Ovary (tissue), 9 donors: ENCODE data around the gene TMCC3. TPM values are rescaled to one million over a fixed set of nuclear protein-coding genes. Genes with fewer than 3 reads are reported as not detected.

ENCODE experiments used
- DNase-seq, 5 donors: peaks; one replicate each; pipeline ENCODE4 v3.0.0-alpha.2; 2019 to 2020
- H3K27ac ChIP-seq, 2 donors: fragments of 200-600 bp; one replicate each; pipeline versions ENCODE4 v1.5.1 to v1.8.0; 2019 to 2022
- H3K27me3 ChIP-seq: fragments of 200-600 bp; one replicate; pipeline ENCODE4 v1.8.0; 2022
- H3K36me3 ChIP-seq: fragments of 200-600 bp; sonication (generic); one replicate; pipeline ENCODE4 v1.5.1; 2019
- H3K4me1 ChIP-seq: one replicate; pipeline ENCODE4 v1.8.1; 2013; ENCODE audit warnings: mild to moderate bottlenecking, moderate library complexity; ENCODE audit not compliant: insufficient read depth
- H3K4me3 ChIP-seq: fragments of 200-600 bp; sonication (generic); one replicate; pipeline ENCODE4 v1.5.1; 2017
- H3K9me3 ChIP-seq, 2 donors: fragments of 200-600 bp in 1 of 2; sonication (generic) in 1 of 2; one replicate each; pipeline versions ENCODE4 v1.5.1 to v1.8.1; 2013 to 2019; ENCODE audit warnings: mild to moderate bottlenecking in 1 of 2, moderate library complexity in 1 of 2
- CTCF ChIP-seq, 3 donors: fragments of 450-650 bp in 2 of 3; fragments of 200-600 bp in 1 of 3; IDR thresholded peaks; one replicate each; pipeline versions ENCODE4 v1.5.1 to v1.8.0; 2016 to 2022; ENCODE audit warnings: antibody characterized with exemption in 3 of 3, mild to moderate bottlenecking in 1 of 3
- EP300 ChIP-seq: sonication (generic); formaldehyde crosslinking; IDR thresholded peaks from one replicate; pipeline ENCODE4 v1.6.1; 2017; ENCODE audit warnings: antibody characterized with exemption
- POLR2A ChIP-seq: fragments of 450-650 bp; IDR thresholded peaks from one replicate; pipeline ENCODE4 v1.6.1; 2017; ENCODE audit warnings: antibody characterized with exemption, mild to moderate bottlenecking, moderate library complexity
- WGBS, 3 donors: extraction: QIAGEN DNeasy Blood & Tissue Kit in 1 of 3; methylation state at CpG; one replicate each; pipeline versions ENCODE4 v1.1.5 to v1.1.7; 2013 to 2017; 5-methylcytosine and 5-hydroxymethylcytosine counted together
- intact Hi-C, 4 donors: fragments of 100-400 bp; cut with DNase I; formaldehyde crosslinking; loops; one replicate each; pipeline versions ENCODE4 v1.11.0 to v1.15.1; 2022 to 2023
- polyA plus RNA-seq, 2 donors: library from polyadenylated mRNA; stranded (reverse); fragments of 200-250 nt in 1 of 2; fragments of 350-450 nt in 1 of 2; fragmentation: Illumina TruSeq in 1 of 2; extraction: RNeasy Lipid Tissue Mini Kit (QIAGEN cat#74804) in 1 of 2; gene quantifications; one replicate each; pipeline ENCODE4 v1.2.3, GENCODE V29; 2013 to 2014
- total RNA-seq, 7 donors: library from RNA; depleted of rRNA in 2 of 7; stranded (reverse); fragments of >200 nt in 2 of 7; fragmentation: NEBNext Ultra II Directional in 3 of 7; extraction: Animal tissue kit (Norgen Biotek cat#: 25700) in 3 of 7; gene quantifications; one replicate each; pipeline versions ENCODE4 v1.1.0 to v1.2.4, GENCODE V29; 2016 to 2023
- donor health status: DM: no; HTN: no; CAD: no; lungs with moderate emphysema.
- donor health status: DM: no; HTN: no; CAD: no.
- donor health status: Bipolar disorder and iron deficiency.
- donor health status: DM: yes; HTN: yes; CAD: no.
- donor health status: DM: no; HTN: no; CAD: no.
- donor health status: DM: yes; HTN: yes; CAD: no.

The TMCC3 gene
- total and polyA plus RNA-seq, 9 donors = 4.8 to 24.6 (median 9.6) TPM

DNA sequence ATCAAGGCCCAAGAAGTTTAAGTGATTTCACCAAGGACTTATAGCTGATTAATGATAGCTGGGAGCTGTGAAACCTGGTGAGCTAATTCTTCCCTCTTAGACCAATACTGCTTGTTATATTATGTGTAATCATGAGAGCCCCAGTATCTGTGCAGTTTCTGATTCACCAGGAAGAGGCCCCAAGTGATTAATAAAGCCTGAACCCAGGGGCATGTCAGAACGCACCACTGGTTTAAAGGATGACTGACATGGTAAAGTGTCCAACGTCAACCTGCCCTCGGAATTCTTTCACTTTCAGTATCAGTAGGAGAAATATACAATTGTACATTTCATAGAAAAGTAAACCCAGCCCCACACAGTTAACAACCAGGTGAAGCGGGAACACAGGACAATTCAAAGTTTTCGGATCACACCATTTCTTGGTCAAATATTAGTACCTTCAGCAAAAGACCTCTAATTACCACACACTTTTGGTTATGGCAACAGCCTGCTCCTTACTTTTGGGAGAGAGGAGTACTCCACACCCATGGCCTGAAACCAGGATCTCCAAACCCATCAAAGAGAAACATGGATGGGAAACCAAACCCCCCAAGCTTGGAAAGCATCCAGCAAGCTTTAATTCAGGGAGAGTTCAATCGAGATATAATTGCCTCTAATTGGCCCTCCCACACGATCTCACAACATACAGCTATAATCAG, 28.5 kb downstream of the TMCC3 start:
- 57 to 66% (median 61%) methylated on average over 7 of the region's 7 CpGs for WGBS, 3 donors
- TF ChIP-seq POLR2A (no peak), CTCF (IDR thresholded peaks at IDR 0.05) (no peak)
- Histone ChIP-seq H3K27me3 (no peaks in the 10 kb centered on the region), H3K36me3 (no peaks in the 10 kb centered on the region), H3K27ac (no peak overlapping the region), H3K4me3 (no peak overlapping the region), H3K9me3 (no peaks in the 10 kb centered on the region), H3K4me1 (peaks cover 7% of the 10 kb centered on the region)
- intact Hi-C loops = no loop called here
- DNase-seq = no peak

DNA sequence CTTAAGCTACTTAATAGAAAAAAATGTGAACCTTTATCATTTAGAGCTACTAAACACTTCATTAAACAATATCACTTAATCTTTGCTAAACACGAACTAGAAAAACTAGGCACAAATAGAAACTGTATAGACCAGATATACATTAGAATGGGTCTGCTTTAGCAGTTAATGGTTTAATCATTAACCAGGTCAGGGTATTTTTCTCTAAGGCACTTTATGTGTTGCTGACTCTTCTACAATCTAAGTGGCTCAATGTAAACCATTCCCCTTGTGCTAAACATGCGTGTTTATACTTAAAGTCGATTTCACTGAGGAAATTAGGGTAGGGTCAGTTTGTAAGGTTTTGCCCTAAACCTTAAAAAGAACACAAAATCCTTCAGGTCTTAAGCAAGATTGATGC, 29.7 kb downstream of the TMCC3 start:
- Histone ChIP-seq H3K27ac (no peak overlapping the region), H3K36me3 (no peaks in the 10 kb centered on the region), H3K4me1 (peaks cover 13% of the 10 kb centered on the region), H3K27me3 (no peaks in the 10 kb centered on the region), H3K4me3 (no peak overlapping the region), H3K9me3 (no peaks in the 10 kb centered on the region)
- no peak for DNase-seq
- 89 to 96% (median 92%) methylated on average over 3 of the region's 3 CpGs for WGBS, 3 donors
- intact Hi-C loops = no loop called here
- TF ChIP-seq CTCF (IDR thresholded peaks at IDR 0.05) = no peak
- no peak for TF ChIP-seq POLR2A
- no peak for TF ChIP-seq EP300

DNA sequence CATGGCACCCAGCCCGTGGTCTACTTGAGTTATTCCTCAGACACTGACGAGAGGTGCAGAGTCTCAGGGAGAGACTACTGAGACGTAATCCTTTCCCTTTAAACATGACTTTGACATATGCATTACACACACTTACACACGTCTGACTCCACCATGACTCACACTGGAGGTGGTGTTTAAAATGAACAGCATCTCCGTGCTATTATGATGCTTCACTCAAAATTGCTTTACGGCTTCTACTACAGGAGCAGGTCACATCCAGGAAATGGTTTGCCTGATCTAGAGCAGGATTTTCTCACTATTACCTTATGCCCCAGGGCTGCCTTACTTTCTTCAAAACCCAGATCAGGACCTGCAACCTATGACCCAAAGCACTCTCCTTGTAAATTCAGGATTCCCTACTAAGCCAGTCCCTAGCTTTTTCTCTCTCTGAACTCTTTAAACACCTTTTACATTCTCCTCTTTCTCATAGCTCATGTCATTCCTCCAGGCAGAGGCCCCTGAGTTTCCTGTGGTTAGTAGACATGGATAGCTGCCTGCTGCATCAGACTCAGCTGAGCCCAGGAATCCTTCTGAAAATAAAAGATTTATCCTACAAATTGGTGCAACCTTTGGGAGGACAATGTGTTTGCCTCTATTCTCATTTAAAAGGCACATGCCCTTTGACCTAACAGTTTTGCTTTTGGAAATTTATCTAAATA, 31.2 kb downstream of the TMCC3 start:
- TF ChIP-seq CTCF (IDR thresholded peaks at IDR 0.05) (no peak), EP300 (no peak), POLR2A (no peak)
- H3K27ac ChIP-seq = no peak overlapping the region
- no peaks in the 10 kb centered on the region for H3K9me3 ChIP-seq
- no peak overlapping the region for H3K4me3 ChIP-seq
- H3K27me3 ChIP-seq = no peaks in the 10 kb centered on the region
- WGBS, 3 donors = 91 to 92% (median 91%) methylated on average over 6 of the region's 6 CpGs
- intact Hi-C loops = no loop called here
- H3K36me3 ChIP-seq = no peaks in the 10 kb centered on the region
- DNase-seq = no peak
- H3K4me1 ChIP-seq = peaks cover 18% of the 10 kb centered on the region

DNA sequence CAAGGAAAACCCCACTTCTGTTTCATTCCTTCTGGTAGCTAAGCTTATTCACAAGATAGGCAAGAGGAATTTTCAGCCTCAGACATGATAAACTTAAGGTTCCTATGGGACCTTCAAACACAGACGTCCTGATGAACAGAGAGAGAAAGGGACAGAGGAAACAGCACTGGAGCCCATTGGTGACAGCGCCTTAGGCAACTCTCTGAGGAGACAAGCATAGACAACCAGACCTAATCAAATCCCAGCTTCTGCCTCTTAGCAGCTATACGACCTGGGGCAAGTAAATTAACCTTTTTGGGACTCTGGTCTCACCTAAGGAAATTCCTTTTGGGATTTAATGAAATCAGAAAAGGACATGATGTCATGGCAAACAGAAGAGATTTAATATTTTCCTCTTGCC, 33.3 kb downstream of the TMCC3 start:
- 79 to 93% (median 89%) methylated on average over 3 of the region's 3 CpGs for WGBS, 3 donors
- Histone ChIP-seq H3K27me3 (no peaks in the 10 kb centered on the region), H3K4me1 (peaks cover 15% of the 10 kb centered on the region), H3K36me3 (no peaks in the 10 kb centered on the region), H3K4me3 (no peak overlapping the region), H3K9me3 (no peaks in the 10 kb centered on the region), H3K27ac (no peak overlapping the region)
- DNase-seq = no peak
- TF ChIP-seq CTCF (IDR thresholded peaks at IDR 0.05) = no peak
- TF ChIP-seq EP300 = no peak
- no peak for TF ChIP-seq POLR2A
- intact Hi-C loops = no loop called here
